NCI-H2171 (cell line): Measurements from ENCODE around the gene URI1.
"Not testable (repeated sequence)": the region's sequence is repeated elsewhere in the genome, so short reads cannot be mapped to it uniquely, and the experiment has no call there.

ENCODE experiments used
- DNase-seq: peaks from one replicate; lab custom pipeline; 2025; lab: John Stamatoyannopoulos, UW

URI1 gene

GRCh38 chr19:29941828-29942403, at the start of gene URI1:
TSS of gene URI1 (plus strand) at chr19:29942239. CDS start at chr19:29942548, 309 bp downstream.
- DNase-seq = peak; percentile 86

GRCh38 chr19:29893606-29894284, 48.3 kb upstream of the URI1 start:
- no peak for DNase-seq

GRCh38 chr19:29896802-29897201, 45.2 kb upstream of the URI1 start:
- DNase-seq = no peak

GRCh38 chr19:29897466-29897865, 44.6 kb upstream of the URI1 start:
- DNase-seq = no peak

GRCh38 chr19:29904017-29904416, 38.0 kb upstream of the URI1 start:
- no peak for DNase-seq

GRCh38 chr19:29908963-29909944, 32.8 kb upstream of the URI1 start:
- DNase-seq = no peak

- no peak for DNase-seq
Observed at GRCh38 chr19:29914933-29915332, 27.1 kb upstream of the URI1 start.

GRCh38 chr19:29915832-29916231, 26.2 kb upstream of the URI1 start:
- not testable (repeated sequence) for DNase-seq

GRCh38 chr19:29917911-29918310, 24.1 kb upstream of the URI1 start:
- no peak for DNase-seq

GRCh38 chr19:29918891-29919290, 23.1 kb upstream of the URI1 start:
- no peak for DNase-seq

- DNase-seq = no peak
Observed at GRCh38 chr19:29922972-29923371, 19.1 kb upstream of the URI1 start.

- no peak for DNase-seq
Observed at GRCh38 chr19:29923653-29924052, 18.4 kb upstream of the URI1 start.

- no peak for DNase-seq
Observed at GRCh38 chr19:29926031-29926430, 16.0 kb upstream of the URI1 start.

GRCh38 chr19:29926801-29927200, 15.2 kb upstream of the URI1 start:
- DNase-seq = no peak

- no peak for DNase-seq
Observed at GRCh38 chr19:29927944-29928625, 14.0 kb upstream of the URI1 start.

- DNase-seq = no peak
Observed at GRCh38 chr19:29928831-29929230, 13.2 kb upstream of the URI1 start.

GRCh38 chr19:29934257-29934656, 7.8 kb upstream of the URI1 start:
- no peak for DNase-seq

GRCh38 chr19:29934781-29935180, 7.3 kb upstream of the URI1 start:
- DNase-seq = no peak

GRCh38 chr19:29936409-29936808, 5.6 kb upstream of the URI1 start:
- DNase-seq = no peak

- no peak for DNase-seq
Observed at GRCh38 chr19:29939628-29940027, 2.4 kb upstream of the URI1 start.

GRCh38 chr19:29940971-29941585, 961 bp upstream of the URI1 start:
- no peak for DNase-seq
